Stimulated activated CD8-positive, alpha-beta memory T cell treated with anti-CD3 and anti-CD28 coated beads, Interleukin-12 subunit alpha, Interleukin-12 subunit beta, amount 100 ng/mL, for 24 hours (primary cell): ENCODE results near the gene UBXN6.

Experiments
- DNase-seq: peaks from one replicate; pipeline ENCODE4 v3.0.0-alpha.2; 2020; ENCODE audit errors: extremely low read depth

The UBXN6 gene

GRCh38 chr19:4455719-4456475 lies 1.7 kb downstream of the UBXN6 start:
- DNase-seq = no peak

DNA sequence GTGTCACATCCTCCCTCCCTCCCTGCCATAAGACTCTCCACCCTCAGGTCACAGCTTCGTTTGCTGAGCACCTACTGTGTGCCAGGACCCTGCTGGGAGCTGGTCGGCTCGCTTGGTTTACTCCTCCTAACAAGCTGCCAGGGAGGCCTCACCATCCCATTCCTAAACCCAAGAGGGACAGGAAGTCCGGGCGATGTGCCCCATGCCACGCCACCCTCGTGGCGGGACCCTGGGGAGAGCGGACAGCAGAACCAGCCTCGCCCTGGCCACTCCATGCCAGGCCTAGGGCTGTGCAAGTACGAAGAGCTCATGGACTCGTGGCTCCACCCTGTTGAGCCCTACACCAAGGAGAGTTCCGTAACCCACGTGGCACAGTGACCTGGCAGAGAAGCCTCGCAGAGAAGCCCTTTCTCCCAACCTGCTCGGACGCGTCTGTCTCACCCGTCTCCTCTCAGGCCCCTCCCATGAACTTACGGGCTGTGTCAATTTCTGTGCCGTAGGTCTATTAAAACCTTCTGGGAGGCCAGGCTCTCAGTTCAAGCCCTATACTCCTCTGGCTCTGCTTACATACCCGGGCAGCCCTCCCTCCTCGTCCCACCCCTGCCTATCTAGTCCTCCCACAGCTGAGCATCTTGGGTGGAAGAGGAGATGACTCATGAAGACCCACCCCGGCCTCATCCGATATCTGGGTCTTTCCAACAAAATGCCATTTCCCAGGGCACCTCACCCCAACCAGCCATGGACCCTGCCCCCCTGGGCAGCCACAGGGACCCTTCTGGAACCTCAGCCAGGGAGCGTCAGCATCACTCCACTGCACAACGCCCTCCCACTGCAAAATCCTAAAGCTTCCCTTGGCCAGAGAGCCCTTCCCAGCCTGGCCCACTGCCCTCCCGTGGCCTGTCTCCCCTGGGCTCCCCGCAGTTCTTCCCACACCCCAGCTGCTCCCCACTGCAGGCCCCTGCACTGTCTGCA lies 2.6 kb downstream of the UBXN6 start:
- DNase-seq = no peak

GRCh38 chr19:4453232-4454179 lies 4.1 kb downstream of the UBXN6 start:
- no peak for DNase-seq

DNA sequence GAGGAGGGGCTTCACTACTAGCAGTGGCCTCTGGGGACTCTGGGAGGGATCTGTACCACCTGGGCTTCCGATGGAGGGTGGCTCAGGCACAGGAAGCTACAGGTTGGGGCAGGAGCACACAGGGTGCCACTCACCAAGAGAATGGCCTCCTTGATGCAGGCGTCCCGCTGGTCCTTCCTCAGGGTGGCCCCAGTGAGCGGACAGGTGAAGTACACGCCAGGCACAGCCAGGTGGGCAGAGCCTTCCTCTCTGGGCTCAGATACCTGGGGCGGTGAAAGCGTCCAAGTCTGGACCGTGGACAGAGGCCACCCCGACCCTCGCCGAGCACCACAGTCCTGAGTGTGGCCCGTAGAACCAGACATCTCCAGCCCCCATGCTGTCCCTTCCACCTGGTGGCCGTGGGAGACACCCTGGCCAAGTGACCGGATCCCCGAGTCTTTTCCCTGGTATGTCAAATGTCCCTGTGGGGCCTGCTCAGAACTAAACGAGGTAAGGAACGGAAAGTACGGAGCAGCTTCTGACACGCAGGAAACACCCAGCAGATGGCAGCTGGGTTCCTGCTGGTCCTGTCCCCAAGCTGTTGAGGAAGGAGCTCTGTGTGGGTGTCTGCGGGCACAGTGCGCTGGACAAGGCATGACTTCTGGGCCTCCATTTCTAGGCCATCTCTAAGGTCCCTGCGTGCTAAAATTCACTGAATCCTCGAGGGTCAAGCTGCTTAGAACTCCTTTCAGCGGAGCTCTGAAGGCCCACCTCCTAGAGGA lies 5.2 kb downstream of the UBXN6 start:
- no peak for DNase-seq

DNA sequence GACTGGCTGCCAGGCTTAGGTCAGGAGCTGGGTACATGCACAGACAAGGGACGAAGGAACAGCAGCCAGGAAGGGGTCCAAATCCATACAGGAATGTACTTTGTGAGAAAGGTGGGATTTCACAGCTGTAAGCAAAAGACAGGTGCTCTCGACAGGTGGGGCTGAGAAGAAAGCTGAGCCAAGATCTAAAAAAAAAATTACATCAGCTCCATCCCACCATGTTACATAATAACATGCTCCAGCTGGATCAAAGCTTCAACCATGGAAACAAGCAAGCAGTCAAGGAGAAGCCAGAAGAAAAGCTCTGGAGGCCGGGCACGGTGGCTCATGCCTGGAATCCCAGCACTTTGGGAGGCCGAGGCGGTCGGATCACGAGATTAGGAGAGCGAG lies 8.0 kb downstream of the UBXN6 start:
- no peak for DNase-seq

DNA sequence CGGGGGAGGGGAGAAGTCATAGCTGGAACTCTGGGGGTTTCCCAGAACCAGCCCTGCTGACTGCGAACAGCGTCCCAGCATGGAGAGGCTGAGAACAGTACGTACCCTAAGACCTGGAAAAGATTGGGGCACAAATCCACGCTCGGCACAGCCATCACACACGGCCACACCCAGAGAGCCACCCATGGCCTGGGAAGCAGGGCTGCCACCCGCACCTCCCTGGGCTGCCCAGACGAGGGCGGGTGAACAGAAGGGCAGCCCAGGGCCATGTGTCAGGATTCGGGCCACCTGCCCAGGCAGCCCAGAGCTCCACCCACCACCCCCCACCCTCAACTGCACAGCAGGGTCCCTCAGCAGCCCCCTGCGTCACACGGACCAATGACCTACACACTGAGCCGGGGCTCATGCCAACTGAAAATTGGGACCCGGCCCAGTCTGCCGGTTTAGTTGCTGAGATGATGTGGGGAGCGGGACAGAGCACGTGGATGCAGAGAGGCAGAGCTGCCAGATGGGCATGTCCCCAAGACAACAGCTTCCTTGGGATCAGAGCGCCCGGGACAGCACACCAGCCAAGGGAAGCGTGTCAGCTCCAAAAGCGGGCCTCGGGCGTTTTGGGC lies 8.5 kb downstream of the UBXN6 start:
- no peak for DNase-seq

DNA sequence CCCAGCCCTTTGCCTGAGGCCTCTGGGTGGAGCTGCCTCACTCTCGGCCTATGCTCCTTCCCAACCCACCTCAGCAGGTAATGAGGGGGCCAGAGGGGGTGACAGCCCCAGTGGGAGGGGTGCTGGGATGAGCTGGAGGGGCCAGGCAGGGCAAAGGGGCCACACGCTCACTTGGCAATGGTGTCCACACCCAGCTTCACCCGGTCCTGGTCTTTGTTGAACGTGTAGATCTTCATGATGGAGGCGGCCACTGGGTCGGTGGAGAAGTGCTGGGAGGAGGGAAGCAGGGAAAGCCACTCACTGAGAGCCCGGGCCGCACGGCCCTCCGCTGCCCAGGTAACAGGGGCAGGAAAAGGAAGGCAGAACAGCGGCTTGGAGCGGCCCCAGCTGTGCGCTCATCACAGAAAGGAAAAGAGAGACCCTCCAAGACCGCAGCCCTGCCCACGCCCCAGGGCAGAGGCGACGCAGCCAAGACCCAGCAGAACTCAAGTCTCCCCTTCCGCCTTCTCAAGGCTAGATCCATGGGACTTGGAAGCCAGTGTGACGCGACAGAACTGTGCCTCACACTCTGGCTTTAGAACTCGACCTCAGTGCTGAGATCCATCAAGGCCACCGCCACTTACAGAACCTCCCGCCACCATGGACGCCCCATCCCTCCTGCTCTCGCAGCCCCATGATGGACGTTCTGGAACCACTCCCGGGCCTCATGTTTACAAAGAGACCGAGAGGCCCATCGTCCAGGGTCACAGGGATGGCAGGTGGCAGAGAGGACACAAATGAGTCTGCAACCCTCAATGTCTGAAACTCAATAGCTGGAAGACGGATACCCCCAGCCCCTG lies 9.2 kb downstream of the UBXN6 start:
- no peak for DNase-seq

GRCh38 chr19:4447327-4448146 lies 10.1 kb downstream of the UBXN6 start:
- DNase-seq = no peak

DNA sequence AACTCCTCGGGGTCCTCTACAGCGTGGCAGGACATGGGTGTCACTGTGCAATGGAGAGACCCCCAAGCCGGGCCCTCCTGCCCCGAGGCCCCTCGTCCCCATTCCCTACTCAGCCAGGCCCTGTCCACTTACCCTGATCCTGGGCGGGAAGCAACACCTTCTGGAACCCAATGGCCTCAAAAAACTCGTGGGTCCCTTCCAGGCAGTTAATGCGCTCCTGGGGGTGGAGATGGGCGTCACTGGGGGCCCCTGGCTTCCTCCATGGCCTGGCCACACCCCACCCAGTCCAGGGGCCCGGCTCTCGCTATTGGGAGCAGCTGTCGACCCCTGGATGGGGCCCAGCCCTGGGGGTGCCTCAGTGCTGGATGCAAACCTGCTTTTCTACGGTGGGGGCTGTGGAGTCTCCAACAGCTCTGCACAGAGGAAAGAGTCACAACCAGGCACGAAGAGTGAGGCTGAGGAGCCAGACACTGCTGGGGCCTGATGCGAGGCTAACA lies 10.8 kb downstream of the UBXN6 start:
- DNase-seq = no peak

- DNase-seq = no peak
These were observed 11.5 kb downstream of the UBXN6 start for GRCh38 chr19:4445963-4446703.

GRCh38 chr19:4444765-4445741 lies 12.5 kb downstream of the UBXN6 start:
- DNase-seq = no peak

DNA sequence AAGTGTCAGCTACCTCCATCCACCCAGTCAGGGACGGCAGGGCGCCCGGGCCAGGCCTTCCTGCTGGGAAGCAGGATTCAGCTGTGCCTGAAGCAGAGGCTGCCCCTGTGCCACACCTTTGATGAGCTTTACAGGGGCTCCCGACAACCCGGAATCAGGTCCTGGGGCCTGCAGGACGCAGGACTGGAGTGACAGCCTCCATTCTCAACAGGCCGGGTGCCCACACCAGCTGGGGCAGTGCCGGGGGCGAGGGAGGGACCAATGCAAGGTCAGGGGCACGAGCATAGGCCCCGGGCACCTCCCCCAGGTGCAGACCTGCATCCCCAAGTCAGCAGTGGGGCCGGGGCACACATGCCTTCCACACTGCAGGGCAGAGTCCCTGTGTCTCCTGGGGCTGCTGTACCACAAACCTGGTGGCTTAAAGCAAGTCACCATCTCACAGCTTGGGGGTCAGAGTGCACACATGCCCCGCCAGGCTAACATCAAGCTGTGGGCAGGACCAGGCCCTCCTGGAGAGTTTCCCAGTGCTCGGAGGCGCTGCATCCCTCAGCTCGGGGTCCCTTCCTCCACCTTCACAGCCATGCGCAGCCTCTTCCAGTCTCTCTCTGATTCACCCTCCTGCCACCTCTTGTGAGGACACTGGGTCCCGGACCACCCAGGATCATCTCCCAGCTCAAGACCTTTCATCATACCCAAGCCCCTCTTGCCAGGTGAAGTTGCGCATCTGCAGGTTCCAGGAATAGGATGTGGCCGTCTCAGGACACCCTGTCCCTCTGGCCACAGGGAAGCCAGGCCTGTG lies 13.4 kb downstream of the UBXN6 start:
- no peak for DNase-seq

DNA sequence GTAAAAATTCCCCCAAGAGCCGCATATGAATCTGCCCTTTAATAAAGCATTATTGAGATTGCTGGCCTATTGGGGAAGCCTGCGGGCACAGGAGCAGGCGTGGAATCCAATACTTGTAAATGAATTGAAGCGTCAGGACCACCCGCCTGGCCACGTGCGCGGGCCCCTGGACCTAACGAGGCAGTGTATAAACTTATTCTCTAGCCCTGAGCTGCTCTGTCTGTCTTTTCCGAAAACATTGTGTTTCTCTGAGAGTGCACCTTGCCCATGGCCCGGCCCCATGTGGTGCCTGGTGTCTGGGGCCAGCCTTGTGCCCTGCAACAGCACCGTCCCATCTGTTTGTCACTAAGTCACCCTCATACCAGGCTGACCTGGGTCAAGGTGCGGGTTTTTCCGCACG lies 14.4 kb downstream of the UBXN6 start:
- DNase-seq = no peak

DNA sequence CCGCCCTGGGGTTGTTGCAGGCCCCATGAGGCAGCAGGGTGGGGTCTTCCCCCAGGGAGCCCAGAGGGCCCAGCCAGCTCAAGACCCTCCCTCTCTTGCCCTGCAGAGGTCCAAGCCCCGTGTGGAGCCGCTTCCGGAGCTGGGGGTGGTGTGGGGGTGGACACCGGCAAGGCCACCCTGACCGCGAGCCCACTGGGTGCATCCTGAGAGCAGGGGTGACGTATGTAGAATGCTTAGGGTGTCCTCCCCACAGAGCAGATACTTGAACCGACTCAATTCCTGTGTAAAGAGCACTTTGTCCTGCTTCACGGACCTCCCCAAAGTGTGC lies 14.8 kb downstream of the UBXN6 start:
- no peak for DNase-seq

DNA sequence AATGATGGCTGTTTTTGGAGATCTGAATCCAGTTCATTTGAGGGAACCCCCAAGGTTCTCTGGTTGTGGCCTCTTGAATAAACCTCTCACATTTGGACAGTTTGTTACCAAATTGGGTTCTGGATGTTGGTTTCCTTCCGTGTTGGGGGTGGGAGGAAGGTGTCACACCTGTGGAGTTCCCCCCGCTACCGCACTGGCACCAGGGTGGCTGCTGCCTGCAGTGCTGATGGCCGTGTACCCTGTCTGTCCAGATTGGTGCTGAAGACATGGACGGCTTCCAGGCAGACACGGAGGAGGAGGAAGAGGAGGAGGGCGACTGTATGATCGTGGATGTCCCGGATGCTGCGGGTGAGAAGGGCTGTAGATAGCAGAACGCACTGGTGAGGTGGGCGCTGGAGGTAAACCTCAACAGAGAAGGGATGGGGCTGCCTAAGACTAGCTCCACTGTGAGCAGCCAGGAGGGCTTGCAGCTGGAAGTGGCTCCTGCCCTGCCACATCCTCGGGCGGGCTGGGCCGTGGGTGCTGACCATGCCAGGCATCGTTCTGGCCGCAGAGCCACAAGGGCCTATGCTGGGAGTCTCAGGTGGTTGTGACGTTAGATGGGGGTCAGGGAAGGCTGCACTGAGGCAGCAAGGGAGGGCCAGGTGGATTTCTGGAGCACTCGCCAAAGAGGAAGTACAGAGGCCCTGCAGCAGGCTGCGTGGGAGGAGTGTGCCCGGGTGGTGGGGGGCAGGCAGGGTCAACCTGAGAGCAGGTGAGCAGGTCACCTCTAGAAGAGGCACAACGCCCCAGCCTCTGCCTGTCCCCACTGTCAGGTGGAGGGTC lies 15.4 kb downstream of the UBXN6 start:
- DNase-seq = no peak
